Limb (tissue), 2 donors: ENCODE results near the gene REPIN1.
"Not testable (repeated sequence)": the region's sequence is repeated elsewhere in the genome, so short reads cannot be mapped to it uniquely, and the experiment has no call there.

Source experiments
- DNase-seq, 2 donors: peaks; one replicate each; pipeline ENCODE4 v3.0.0-alpha.2; 2016; ENCODE audit errors: extremely low spot score in 2 of 2

The REPIN1 gene

DNA sequence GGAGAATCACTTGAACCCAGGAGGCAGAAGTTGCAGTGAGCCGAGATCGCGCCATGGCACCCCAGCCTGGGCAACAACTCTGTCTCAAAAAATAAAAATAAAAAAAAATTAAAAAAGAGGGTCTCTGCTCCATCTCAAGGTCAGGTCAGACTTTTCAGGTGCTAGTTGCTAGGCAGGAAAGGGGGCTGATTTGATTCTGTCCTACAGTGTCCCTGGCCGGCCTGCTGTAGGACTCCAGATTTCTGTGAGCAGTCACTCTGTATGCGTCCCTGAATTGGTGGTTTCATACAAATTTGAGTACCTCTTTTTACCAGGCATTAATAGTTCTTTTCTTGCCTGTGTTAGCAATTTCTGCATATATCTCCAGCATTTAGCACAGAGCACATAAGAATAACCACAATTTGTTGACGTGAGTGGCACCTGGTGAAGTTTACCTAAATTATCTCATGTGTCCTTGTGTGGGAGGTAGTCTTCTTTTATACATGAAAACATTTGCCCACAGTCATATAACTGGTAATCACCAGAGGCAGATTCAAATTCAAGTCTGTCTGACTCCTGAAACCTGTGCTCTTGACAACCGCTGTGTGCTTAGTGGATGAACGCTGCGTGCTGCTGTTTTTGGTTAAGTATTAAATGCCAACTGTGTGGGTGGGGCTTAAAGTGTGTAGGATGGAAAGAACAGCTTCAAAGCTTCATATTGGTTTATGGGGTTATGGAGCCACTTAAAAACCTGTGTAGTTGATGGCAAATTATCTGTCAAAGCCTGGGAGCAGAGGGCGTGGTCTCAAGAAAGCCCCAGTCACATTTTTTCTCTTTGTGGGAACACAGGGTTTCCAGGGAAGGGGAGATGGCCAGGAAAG, 7.3 kb downstream of the REPIN1 start:
- no peak for DNase-seq

DNA sequence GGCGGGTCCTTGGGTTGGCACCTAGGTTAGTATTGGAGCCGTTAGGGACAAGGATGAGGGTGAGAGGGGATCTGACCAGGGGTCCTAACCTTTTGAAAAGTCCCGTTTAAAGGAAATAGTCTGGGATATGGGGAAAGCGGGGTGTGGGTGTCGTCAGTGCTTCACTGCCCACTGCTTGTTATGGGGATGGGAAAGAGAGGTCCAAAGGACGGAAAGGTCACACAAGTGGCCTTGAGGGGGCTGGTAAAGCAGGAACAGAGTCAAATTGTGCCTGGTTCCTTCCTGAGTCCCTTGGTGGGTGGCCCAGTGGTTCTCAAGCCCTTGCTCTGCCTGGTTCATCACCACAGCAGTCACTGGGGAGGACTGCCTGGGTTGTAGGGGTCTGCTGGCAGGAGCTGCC, 7.9 kb downstream of the REPIN1 start:
- DNase-seq: no peak

DNA sequence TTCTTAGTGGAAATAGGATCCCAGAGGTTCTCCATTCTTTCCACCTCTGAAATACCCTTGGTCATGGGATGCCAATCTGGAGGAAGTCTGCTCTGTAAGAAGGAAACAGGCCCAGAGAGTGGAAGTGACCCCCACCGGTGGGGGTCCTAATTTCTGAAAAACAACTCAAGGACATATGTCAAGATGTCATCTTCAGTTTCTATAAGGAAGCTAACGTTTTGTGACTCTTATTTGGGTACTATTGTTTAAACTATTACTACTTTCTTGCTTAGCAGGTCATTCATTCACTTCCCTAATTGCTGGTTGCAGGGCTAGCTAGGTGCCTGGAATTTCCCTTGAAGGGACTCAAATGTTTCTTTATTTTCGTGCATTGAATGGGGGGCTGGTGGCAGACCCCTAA, 8.6 kb downstream of the REPIN1 start:
- DNase-seq: no peak

DNA sequence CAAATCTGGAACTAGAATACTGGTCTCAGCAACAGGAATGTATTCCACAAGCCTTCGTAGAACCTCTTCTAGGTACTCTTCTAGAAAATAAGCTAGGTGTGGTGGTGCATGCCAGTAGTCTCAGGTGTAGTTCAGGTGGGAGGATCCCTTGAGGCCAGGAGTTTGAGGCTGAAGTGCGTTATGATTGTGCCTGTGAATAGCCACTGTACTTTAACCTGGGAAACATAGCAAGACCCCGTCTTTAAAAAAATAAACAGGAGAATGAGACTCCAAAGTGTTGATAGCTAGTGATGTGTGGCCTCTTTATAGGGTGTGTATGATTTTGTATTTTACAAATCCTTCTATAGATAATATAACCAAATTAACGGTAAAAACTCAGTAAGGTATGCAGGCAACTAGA, 9.0 kb downstream of the REPIN1 start:
- DNase-seq: no peak

DNA sequence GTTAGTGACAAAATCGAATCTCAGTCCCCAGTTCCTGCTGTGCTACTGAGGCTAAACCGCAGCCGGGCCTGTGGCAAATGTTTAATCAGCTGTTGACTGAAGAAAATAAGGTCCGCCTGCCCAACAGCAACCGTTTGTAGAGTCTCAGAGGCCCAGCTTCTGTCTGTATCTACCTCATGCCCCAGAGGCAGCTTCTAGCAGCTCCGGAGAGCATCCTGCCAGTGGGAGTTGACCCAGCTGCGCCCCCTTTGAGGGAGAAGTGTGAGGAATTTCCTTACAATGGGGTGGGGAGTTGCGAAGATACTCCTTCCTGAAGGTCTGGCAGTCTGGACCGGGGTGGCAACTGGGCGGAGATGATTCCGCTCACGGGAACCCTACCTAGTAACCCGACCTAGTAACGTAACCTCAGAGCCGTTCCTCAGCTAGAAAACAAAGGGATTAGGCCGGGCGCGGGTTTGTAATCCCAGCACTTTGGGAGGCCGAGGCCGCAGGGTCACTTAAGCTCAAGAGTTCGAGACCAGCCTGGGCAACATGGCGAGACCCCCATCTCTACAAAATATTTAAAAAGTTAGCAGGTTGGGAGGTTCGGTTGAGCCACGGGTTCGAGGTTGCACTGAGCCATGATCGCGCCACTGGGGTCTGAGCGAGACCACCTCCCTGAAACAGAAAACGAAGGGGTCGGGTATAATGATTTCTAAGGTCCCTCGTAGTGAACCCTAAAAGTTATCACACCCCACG, 9.7 kb downstream of the REPIN1 start:
- DNase-seq: peak in 1 of 2 donors; percentile 74

DNA sequence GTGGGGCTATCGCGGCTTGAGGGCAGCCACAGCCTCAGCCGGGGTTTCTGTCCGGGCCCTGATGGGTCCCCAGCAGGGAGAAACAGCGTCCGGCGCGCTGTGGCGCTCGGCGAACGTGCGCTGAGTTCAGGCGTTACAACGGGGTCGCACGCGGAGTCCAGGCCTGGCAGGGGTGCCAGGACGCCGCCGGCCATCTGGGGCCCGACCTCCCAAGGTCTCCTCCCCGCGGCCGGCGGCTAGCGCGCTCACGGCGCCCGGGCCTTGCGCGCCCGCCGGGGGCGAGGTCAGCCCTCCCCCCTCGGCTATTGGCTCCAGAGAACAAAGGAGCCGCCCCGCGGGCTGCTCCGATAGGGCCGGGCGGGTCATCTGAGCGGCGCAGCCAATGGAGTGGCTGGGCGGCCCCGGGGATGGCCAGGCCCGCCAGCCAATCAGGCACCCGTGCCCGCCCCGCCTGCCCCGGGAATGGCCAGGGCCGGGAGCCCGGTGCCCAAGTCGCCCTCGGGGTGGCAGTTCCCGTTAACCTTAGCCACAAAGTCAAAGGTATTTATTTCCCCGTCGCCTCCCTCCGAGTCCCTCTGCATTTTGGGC, 10.3 kb downstream of the REPIN1 start, which contains the start of gene ZNF775:
Gene ZNF775, plus strand, starts transcription at position 478 of the 588 bp plus-strand sequence. CDS start 9,141 bp downstream, outside the sequence.
- DNase-seq: peak; percentile 96

DNA sequence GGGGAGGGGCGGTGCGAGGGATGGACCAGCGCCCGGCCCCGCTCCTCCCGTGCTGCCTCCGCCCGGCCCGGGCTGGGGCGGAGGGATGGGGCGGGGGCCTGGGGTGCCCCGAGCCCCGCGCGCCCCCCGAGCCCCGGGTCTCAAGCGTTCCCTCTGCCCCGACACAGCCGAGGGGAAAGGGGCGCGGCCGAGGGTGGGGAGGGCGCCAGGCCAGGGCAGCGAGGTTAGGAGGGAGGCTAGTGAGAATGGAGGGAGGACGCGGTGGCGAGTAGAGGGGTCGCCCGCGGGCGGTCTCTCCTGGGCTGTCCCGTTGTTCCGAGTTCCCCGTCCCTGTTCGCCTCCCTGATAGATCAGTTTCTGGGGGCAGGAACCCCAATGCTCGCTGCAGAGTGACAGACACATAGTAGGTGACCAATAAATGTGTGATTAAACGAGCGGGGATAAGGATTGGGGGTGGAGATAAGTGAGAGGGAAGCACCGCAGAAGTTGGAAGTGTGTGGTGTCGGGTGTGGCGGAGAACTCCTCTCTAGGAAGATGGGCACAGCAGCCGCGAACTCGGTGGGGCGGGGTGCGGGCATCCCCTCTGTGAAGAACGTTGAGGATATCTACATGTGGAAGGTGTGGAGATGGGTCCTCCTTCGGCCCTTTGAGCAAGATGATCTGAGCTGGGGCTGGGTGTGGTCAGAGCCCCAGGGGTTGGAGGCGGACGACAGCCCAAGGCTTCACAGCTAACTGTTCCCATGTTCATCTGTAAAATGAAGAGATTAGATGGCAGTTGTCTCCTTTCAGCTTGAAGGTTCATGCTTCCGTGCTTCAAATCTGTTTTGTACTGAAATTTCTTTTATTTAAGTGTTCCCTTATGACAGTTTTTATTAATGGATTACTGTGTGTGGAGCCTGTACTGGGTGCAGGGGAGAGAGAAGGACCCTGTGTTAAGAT, 11.1 kb downstream of the REPIN1 start:
- DNase-seq: peak in 1 of 2 donors; percentile 59

DNA sequence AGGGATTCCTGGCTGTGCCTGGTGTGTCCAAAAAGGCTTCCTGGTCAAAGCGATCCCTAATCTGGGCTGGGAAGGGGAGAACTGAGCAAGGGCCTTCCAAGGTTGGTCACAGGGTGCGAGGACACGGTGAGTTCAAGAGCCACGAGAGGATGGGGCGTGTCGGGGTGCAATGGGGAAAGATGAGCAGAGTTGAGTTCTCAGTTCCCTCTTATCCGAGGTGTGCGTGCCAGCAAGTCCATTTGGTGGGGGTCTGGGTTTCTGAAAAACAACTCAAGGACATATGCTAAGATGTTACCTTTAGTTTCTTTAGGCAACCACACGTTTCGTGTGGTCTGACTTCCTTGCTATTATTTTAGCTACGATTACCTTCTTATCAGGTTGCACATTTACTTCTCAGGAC, 11.8 kb downstream of the REPIN1 start:
- no peak for DNase-seq

DNA sequence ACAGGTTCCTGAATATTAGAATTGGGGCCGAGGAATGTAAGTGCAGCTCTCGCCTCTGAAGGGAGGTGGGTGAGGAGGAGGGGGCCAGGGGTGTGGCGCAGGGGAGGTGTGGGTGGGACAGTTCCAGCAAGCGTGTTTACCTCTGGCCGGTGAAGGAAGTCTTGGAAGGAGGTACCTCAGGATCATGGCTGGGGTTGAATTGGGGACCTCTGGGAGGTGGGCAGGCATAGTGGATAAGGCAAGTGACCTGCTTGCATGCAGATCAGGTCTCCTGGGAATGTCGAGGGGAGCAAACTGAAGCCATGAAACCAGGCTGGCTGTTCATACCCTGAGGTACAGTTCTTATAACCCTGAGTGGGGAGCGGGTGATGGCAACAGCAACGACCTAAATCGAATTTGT, 12.5 kb downstream of the REPIN1 start:
- no peak for DNase-seq

DNA sequence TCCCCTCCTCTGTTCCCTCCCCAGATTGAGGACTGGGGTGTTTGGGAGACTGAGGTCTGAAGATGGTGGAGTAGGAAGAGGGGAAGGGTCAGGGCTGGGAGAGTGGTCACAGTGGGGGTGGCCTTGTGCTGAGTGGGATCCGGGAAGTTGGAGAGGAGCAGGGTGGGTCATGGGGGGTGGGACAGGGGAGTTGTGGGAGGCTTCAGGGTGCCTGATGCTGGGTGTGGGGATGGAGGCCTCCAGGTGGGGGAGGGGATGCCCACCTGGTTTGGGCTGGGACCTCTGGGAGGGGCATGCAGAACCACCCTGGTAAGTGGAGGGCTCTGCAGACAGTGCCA, 13.1 kb downstream of the REPIN1 start:
- no peak for DNase-seq

DNA sequence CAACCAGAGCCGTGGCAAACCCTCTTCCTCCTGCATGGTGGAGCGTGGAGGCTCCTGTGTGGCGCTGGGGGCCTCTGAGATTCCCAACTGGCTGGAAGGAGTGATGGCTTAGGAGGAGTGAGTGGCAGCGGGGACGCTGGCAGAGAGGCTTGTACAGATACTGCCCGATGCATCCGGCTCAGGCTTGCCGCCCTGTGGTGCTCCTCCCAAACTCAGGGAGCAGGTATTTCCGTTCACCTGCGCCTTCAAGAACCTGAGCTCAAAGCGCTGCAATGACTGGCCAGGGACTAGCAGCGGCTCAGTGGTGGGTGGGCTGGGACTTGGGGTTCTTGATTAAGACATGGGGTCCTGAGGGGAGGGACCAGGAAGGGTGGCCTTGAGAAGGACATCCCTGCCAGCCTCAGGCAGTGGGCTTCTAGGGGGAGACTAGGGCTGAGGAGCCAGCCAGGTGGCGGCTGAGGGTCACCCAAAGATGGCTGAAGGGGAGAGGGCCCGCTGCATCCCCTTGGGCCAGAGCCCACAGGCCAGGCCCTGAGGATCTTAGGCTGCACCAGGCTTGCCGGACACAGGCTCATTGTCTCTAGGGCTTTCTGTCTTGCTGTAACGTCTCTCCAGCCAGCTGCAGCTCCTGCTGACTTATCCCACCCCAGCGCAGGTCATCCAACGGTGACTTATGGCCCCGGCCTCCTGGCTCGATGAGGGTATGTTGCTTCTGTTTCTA, 13.7 kb downstream of the REPIN1 start:
- DNase-seq: no peak

DNA sequence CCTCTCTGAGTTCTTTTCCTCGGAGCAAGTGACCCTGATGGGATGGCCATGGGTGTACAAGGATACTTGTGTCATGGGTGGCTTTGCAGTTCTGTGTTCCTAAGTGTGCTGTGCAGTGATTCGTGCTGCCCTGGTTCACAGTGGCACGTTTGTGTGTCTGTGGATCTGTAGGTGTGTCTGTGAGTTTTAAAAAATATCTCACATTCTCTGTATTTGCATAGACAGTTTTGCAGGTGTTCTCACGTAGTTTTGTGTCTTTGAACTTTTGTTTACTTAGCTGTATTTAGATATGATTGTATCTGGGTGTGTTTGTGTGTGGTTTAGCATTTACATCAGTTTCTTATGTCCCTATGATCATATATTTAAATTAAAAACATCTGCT, 14.2 kb downstream of the REPIN1 start:
- no peak for DNase-seq

DNA sequence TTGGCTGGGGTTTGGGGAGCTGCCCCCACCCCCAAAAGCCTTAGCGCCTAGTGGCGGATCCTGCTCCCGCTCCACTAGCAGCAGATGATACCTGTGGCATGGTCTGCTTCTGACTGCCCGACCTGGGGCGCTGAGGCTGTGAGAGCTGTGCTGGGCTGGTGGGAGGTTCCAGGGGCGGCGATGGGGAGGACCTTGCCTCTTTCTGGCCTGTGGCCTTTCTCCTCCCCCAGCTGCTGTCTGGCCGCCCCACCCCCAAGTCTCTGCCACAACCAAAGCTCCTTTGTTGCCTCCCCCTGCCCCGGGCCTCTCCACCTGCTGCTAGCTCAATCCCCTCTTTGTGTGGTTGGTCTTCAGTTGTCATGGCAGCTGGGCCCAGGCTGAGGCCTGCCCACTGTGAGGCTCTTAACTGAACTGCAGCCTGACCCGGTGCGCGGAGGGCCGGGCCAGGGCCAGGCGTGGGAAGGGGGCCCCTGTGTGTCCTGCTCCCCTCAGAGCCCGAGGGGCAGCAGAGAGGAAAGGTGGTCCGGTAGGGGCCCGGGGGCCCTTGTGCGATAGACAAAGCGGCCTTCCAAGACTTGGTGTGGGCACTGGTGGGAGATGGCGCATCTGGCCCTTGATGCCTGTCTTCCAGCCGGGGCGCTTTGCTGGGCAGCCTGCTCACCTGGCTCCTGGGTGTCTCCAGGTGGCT, 15.2 kb downstream of the REPIN1 start:
- DNase-seq: peak; percentile 87 to 90

DNA sequence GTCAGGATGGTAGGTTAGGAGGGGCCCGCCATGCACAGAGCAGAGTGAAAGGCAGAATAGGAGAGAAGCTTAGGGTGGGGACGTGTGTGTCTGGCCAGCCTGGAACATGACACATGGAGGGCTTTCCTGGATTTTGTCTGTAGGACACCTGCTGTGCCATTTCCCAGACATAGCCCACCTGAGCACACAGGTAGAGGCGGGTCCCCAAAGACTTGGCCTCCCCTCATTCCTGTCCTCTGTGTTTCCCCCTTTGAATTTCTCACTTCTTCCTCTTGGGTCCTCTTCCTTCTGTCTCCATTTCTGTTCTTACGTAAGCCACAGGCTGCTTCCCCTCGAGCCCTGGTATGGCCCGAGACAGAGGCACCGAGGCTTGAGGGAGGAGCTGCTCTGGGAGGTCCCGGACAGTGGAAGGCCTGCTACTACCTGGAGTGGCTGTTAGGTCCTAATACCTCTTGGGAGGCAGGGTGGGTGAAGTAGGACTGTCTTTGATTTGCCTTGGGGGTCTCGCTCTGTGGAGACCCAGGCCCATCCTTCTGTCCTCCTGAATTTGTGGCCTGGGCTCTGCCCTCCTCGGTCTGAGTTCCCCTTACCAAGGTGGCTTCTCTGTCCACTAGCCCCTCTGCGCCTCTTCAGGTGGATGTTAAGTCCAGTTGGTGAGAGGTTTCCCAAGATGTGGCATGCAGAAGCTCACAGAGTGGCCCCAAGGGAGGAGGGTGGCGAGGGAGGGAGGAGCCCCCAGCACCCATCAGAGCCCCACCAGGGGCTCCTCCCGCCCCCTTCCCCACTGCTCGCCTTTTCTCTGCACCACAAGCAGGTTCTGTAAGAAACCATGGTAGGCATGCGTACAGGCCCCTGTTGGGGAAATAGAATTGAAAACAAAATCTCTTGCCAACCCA, 16.0 kb downstream of the REPIN1 start:
- no peak for DNase-seq

DNA sequence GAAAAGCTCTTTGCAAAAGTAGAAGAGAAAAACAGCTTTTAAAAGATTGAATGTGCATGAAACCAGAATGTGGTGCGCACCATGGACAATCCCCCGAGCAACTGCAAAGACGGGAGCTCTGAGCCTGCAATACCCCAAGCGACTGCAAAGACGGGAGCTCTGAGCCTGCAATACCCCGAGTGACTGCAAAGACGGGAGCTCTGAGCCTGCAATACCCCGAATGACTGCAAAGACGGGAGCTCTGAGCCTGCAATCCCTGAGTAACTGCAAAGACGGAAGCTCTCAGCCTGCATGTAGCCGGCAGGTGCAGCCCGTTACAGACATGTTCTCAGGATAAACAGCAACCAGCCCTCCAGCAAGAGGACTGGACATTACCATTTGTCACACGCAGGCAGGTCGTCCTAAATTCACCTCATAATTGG, 16.7 kb downstream of the REPIN1 start:
- DNase-seq: no peak

DNA sequence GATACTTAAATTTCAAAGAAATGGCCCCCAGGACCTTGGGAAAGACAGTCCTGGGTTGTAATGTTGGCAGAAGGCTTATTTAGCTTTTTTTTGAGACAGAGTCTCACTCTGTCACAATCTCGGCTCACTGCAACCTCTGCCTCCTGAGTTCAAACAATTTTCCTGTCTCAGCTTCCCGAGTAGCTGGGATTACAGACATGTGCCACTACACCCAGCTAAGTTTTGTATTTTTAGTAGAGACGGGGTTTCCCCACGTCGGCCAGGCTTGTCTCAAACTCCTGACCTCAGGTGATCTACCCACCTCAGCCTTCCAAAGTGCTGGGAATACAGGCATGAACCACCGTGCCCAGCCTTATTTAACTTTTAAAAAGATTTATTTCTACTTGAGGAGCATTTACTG, 17.3 kb downstream of the REPIN1 start:
- DNase-seq: not testable (repeated sequence)

DNA sequence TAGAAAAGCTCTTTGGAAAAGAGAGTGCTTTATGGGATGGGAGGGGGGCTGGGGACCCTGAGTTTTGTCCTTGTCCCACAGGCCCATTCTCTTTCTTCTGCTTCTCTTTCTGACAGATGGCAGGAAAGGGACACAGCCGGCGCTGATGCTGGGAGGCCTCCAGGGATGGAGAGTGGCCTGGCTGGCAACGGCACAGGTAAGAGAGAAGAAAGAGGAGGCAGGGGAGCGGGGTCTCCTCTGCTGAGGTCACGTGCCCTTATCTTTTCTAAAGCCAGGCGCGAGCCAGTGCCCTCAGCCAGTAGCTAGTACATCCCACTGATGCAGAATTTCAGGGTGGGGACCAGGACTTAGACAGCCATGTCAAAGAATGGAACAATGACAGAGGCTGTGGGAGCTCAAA, 19.7 kb downstream of the REPIN1 start:
- DNase-seq: no peak

DNA sequence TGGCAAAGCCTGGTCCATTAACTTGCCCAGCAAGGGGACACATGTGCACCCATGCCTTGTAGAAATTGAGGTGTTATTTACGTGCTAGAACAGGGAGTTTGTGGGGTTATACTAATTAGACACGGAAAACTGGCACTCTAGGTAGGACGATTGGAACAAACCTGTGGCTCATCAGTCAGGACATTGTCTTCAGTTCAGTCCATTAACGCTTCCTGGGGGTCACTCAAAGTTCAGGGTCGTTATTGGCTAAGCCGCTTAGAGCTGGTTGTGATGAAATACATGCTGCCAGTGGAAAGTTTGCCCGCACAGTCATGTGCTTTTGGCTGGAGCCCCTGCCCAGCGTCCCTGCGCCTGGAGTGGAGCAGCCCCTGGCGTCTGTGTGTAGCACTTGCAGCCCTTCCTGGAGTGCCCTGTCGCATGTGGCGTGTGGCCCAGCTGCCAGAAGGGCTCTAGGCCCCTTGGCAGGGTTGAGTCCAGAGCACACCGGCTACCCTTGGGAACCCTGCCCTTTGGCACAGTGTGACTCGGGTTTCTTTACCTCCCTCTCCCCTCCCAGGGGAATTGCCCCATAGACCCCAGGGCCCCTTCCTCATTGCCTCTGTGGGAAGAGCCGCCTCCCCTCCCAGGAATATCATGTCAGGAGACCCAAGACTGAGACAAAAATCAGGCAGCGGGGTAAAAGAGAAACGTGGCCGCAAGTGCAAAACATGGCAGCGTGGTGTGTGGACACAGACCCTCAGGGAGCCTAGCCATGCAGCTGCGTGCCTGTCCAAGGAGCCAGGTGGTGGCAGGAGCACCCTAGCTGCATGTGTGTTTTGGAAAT, 20.3 kb downstream of the REPIN1 start:
- peak; percentile 48 to 72 for DNase-seq
